B cell (primary cell): ENCODE results near the gene PDE4B. TPM values are rescaled to one million over a fixed set of nuclear protein-coding genes. Genes with fewer than 3 reads are reported as not detected.

Source experiments
- ATAC-seq: fragments of 200-7000 bp; cut with Tn5 transposase; one replicate; pipeline ENCODE4 v1.10.0; 2021; ENCODE audit warnings: low read depth, mild to moderate bottlenecking, moderate number of reproducible peaks, moderate library complexity
- CTCF ChIA-PET: fragments of 350-600 bp; sonication (Branson Sonifier 250); formaldehyde crosslinking; loops from one replicate; lab custom pipeline; 2021; ENCODE audit warnings: antibody characterized with exemption, inconsistent platforms; lab: Charles Lee
- POLR2A ChIA-PET: fragments of 350-600 bp; sonication (Branson Sonifier 250); formaldehyde crosslinking; loops from one replicate; lab custom pipeline; 2021; ENCODE audit warnings: antibody characterized with exemption; lab: Charles Lee
- DNase-seq: peaks from one replicate; pipeline ENCODE4 v3.0.0; 2013
- H2AFZ ChIP-seq: 2 replicates; pipeline ENCODE4 v1.6.1; 2012; ENCODE audit warnings: mild to moderate bottlenecking, low read depth, low read length; ENCODE audit not compliant: insufficient read depth, poor library complexity, severe bottlenecking
- H3K27ac ChIP-seq, 2 donors: 1 replicate in 1 of 2; 2 replicates in 1 of 2; pipeline ENCODE4 v1.5.1; 2012 to 2013; ENCODE audit warnings: low read length in 2 of 2, mild to moderate bottlenecking in 2 of 2, moderate library complexity in 1 of 2
- H3K27me3 ChIP-seq, 4 experiments: fragments of 200-600 bp in 1 of 4; sonication (generic) in 1 of 4; replicated peaks in 1 of 4; 1 replicate in 2 of 4; 2 replicates in 2 of 4; pipeline versions ENCODE4 v1.6.1 to v1.7.0; 2013 to 2016; ENCODE audit warnings: low read length in 3 of 4, mild to moderate bottlenecking in 2 of 4, mixed read lengths in 1 of 4, moderate library complexity in 1 of 4; ENCODE audit not compliant: insufficient read depth in 4 of 4, control insufficient read depth in 3 of 4; ENCODE audit errors: control extremely low read depth in 1 of 4
- H3K36me3 ChIP-seq, 2 experiments: replicated peaks in 1 of 2; 1 replicate in 1 of 2; 2 replicates in 1 of 2; pipeline versions ENCODE4 v1.6.1 to v1.7.1; 2013; ENCODE audit warnings: low read length in 1 of 2; ENCODE audit not compliant: insufficient read depth in 2 of 2, control insufficient read depth in 1 of 2; ENCODE audit errors: control extremely low read depth in 1 of 2, extremely low read depth in 1 of 2
- H3K4me1 ChIP-seq, 2 donors: fragments of 200-600 bp in 1 of 2; sonication (generic) in 1 of 2; 1 replicate in 1 of 2; 2 replicates in 1 of 2; pipeline versions ENCODE4 v1.5.1 to v1.6.1; 2013 to 2017; ENCODE audit warnings: low read length in 2 of 2; ENCODE audit not compliant: control insufficient read depth in 2 of 2, insufficient read depth in 2 of 2
- H3K4me2 ChIP-seq: replicated peaks from 2 replicates; pipeline ENCODE3; 2012; ENCODE audit warnings: mild to moderate bottlenecking, low read depth, low read length; ENCODE audit not compliant: poor library complexity, severe bottlenecking
- H3K4me3 ChIP-seq, 5 experiments: fragments of 200-600 bp in 1 of 5; sonication (generic) in 1 of 5; 1 replicate in 3 of 5; 2 replicates in 2 of 5; pipeline versions ENCODE4 v1.5.1 to v1.7.0; 2011 to 2016; ENCODE audit warnings: low read length in 4 of 5, mild to moderate bottlenecking in 4 of 5, low read depth in 2 of 5, control low read depth in 1 of 5, moderate library complexity in 1 of 5; ENCODE audit not compliant: insufficient read depth in 1 of 5; ENCODE audit errors: control extremely low read depth in 1 of 5, extremely low read depth in 1 of 5
- H3K79me2 ChIP-seq: fragments of 200-600 bp; sonication (generic); one replicate; pipeline ENCODE4 v1.6.0; 2016; ENCODE audit warnings: low read length; ENCODE audit not compliant: control insufficient read depth, insufficient read depth
- H3K9ac ChIP-seq: fragments of 200-600 bp; sonication (generic); 2 replicates; pipeline ENCODE4 v1.6.1; 2017; ENCODE audit warnings: mild to moderate bottlenecking, low read length, moderate library complexity
- H3K9me3 ChIP-seq, 3 donors: one replicate each; pipeline versions ENCODE4 v1.6.1 to v1.7.1; 2013; ENCODE audit warnings: low read length in 2 of 3; ENCODE audit not compliant: control insufficient read depth in 2 of 3, insufficient read depth in 1 of 3; ENCODE audit errors: control extremely low read depth in 1 of 3
- H4K20me1 ChIP-seq: 2 replicates; pipeline ENCODE4 v1.6.0; 2012; ENCODE audit warnings: mild to moderate bottlenecking, low read length; ENCODE audit not compliant: insufficient read depth, control insufficient read depth, poor library complexity, severe bottlenecking
- H3K27ac Mint-ChIP-seq: one replicate; pipeline ENCODE4 v1.8.0; 2021; ENCODE audit warnings: mixed read lengths
- H3K27me3 Mint-ChIP-seq: one replicate; pipeline ENCODE4 v1.8.0; 2021; ENCODE audit warnings: mixed read lengths
- H3K4me1 Mint-ChIP-seq: one replicate; pipeline ENCODE4 v1.8.0; 2021; ENCODE audit warnings: mixed read lengths
- H3K4me3 Mint-ChIP-seq: one replicate; pipeline ENCODE4 v1.8.0; 2021; ENCODE audit warnings: mixed read lengths
- H3K9me3 Mint-ChIP-seq: one replicate; pipeline ENCODE4 v1.8.0; 2022; ENCODE audit warnings: mixed read lengths; ENCODE audit not compliant: insufficient read depth
- CTCF ChIP-seq: fragments of 200-600 bp; IDR thresholded peaks from one replicate; pipeline ENCODE4 v1.8.0; 2022; ENCODE audit warnings: antibody characterized with exemption, mild to moderate bottlenecking
- EZH2 ChIP-seq: IDR thresholded peaks from 2 replicates; pipeline ENCODE4 v1.6.1; 2012; ENCODE audit warnings: borderline replicate concordance, low read depth, mild to moderate bottlenecking, moderate library complexity, low read length; ENCODE audit not compliant: insufficient read depth, poor library complexity, severe bottlenecking
- WGBS: methylation state at CpG from one replicate; pipeline ENCODE4 v1.1.5; 2013; ENCODE audit warnings: missing lambda C conversion rate; ENCODE audit not compliant: insufficient coverage; 5-methylcytosine and 5-hydroxymethylcytosine counted together
- intact Hi-C: fragments of 100-400 bp; cut with micrococcal nuclease; formaldehyde crosslinking; loops from one replicate; pipeline ENCODE4 v1.10.0; 2022
- polyA plus RNA-seq: library from polyadenylated mRNA; depleted of rRNA; stranded (reverse); fragments of >200 nt; gene quantifications from 2 replicates; pipeline ENCODE4 v1.2.3, GENCODE V29; 2012
- total RNA-seq, 2 donors: library from RNA; stranded (reverse); fragments of 120-200 nt in 1 of 2; gene quantifications; 1 replicate in 1 of 2; 2 replicates in 1 of 2; pipeline versions ENCODE4 v1.2.3 to v1.2.4, GENCODE V29; 2013 to 2022

The PDE4B gene
- total and polyA plus RNA-seq, 2 donors (not counting 1 experiment from before 2014, with no cell fraction given): 63.7 to 242 TPM

- Histone ChIP-seq H3K36me3 (no peaks in the 10 kb centered on the region), H3K27me3 (no peaks in the 10 kb centered on the region), H4K20me1 (no peaks in the 10 kb centered on the region), H3K4me1 (no peaks in the 10 kb centered on the region), H3K4me3 (no peak overlapping the region), H3K9ac (no peak overlapping the region), H3K4me2 (no peak overlapping the region), H2AFZ (no peak overlapping the region), H3K9me3 (peaks cover 0 to 1% (median under 1%) of the 10 kb centered on the region in 3 donors), H3K27ac (no peak overlapping the region), H3K79me2 (no peaks in the 10 kb centered on the region)
- Mint-ChIP-seq H3K4me1 (no peaks in the 10 kb centered on the region), H3K27ac (no peak overlapping the region), H3K4me3 (no peak overlapping the region), H3K9me3 (no peaks in the 10 kb centered on the region), H3K27me3 (peaks cover 10% of the 10 kb centered on the region)
- ATAC-seq (no peak), DNase-seq (no peak)
- TF ChIP-seq EZH2: no peak
- no peak for TF ChIP-seq CTCF
- intact Hi-C loops: no loop called here
- CTCF ChIA-PET: interaction anchor here (0.8 kb wide), 1 partner anchor 248 kb away, joined by 3 read pairs; no protein-coding TSS in a partner anchor
- WGBS: no CpG with 5 or more reads among the region's 2 CpGs
- POLR2A ChIA-PET: no interaction called here
Measured at GRCh38 chr1:65994223-65994622, 201.5 kb downstream of the PDE4B start.

- no CpG with 5 or more reads among the region's 6 CpGs for WGBS
- no peaks in the 10 kb centered on the region for H4K20me1 ChIP-seq
- no peaks in the 10 kb centered on the region for H3K36me3 ChIP-seq
- no peaks in the 10 kb centered on the region for H3K4me1 ChIP-seq
- TF ChIP-seq EZH2 (no peak), CTCF (no peak)
- H3K9ac ChIP-seq: no peak overlapping the region
- no peak overlapping the region for H3K4me2 ChIP-seq
- no peak overlapping the region for H2AFZ ChIP-seq
- H3K4me3 ChIP-seq: no peak overlapping the region
- POLR2A ChIA-PET: no interaction called here
- no peak overlapping the region for H3K27ac Mint-ChIP-seq
- no peaks in the 10 kb centered on the region for H3K9me3 Mint-ChIP-seq
- peaks cover 10% of the 10 kb centered on the region for H3K27me3 Mint-ChIP-seq
- no peaks in the 10 kb centered on the region for H3K27me3 ChIP-seq
- H3K79me2 ChIP-seq: no peaks in the 10 kb centered on the region
- no peaks in the 10 kb centered on the region for H3K9me3 ChIP-seq
- DNase-seq: no peak
- intact Hi-C loops: no loop called here
- CTCF ChIA-PET: no interaction called here
- no peak for ATAC-seq
- no peak overlapping the region for H3K4me3 Mint-ChIP-seq
- no peak overlapping the region for H3K27ac ChIP-seq
- H3K4me1 Mint-ChIP-seq: no peaks in the 10 kb centered on the region
Measured at GRCh38 chr1:65995336-65995735, 202.6 kb downstream of the PDE4B start.
